ENCODE measurements around the gene PERM1. TPM values are rescaled to one million over a fixed set of nuclear protein-coding genes. Genes with fewer than 3 reads are reported as not detected.
"Not testable (repeated sequence)": the region's sequence is repeated elsewhere in the genome, so short reads cannot be mapped to it uniquely, and the experiment has no call there.

PERM1 gene
- total and polyA plus RNA-seq, 2 of the 13 experiments (the other 11 are each of a cell fraction or from before 2014, with no cell fraction given), result 0.04 to 0.29 TPM

- TF ChIP-seq ZNF318 (CRISPR knock-in tag; IDR thresholded peaks at IDR 0.05) (no peak), RFXANK (CRISPR knock-in tag; IDR thresholded peaks at IDR 0.05) (no peak), SP2 (CRISPR knock-in tag; IDR thresholded peaks at IDR 0.05) (no peak), NR2F1 (CRISPR knock-in tag; IDR thresholded peaks at IDR 0.05) (no peak), ZNF773 (CRISPR knock-in tag; IDR thresholded peaks at IDR 0.05; ENCODE audit: borderline replicate concordance) (no peak), NFKB2 (CRISPR knock-in tag; IDR thresholded peaks at IDR 0.05; ENCODE audit: borderline replicate concordance) (no peak), ZNF3 (CRISPR knock-in tag; IDR thresholded peaks at IDR 0.05) (no peak), PHF20 (CRISPR knock-in tag; IDR thresholded peaks at IDR 0.05) (no peak), EED (CRISPR knock-in tag; IDR thresholded peaks at IDR 0.05) (no peak), HOXD1 (CRISPR knock-in tag; IDR thresholded peaks at IDR 0.05) (no peak), REST (IDR thresholded peaks at IDR 0.05; ENCODE audit: borderline replicate concordance in 1 of 2, low read depth in 1 of 2, low read length in 2 of 2) (no peak)
Measured at GRCh38 chr1:991895-992294, 10.0 kb upstream of the PERM1 start (continued).

- H2AFZ ChIP-seq (ENCODE audit: low read length); H3K4me2 ChIP-seq (ENCODE audit: low read depth, low read length); DNase-seq (ENCODE audit: low spot score); in situ Hi-C loops (cut with HindIII; ENCODE audit: extremely low pct_ligation_motif_present, low pct_unique_long_range_greater_than_20kb); H3K9ac ChIP-seq (ENCODE audit: insufficient read depth, low read depth, low read length); H3K27ac ChIP-seq (ENCODE audit: extremely low read length, insufficient read depth, low read length); H3K36me3 ChIP-seq (replicated peaks in 1 of 2; ENCODE audit: control insufficient read depth in 1 of 2, insufficient read depth in 2 of 2, low read length in 2 of 2); ATAC-seq; BruUV-seq (replicated peaks); H3K4me3 ChIP-seq (replicated peaks in 1 of 3; ENCODE audit: insufficient read depth in 1 of 3, low read depth in 2 of 3, low read length in 3 of 3); H4K20me1 ChIP-seq (ENCODE audit: insufficient read depth, low read length); H3K9me3 ChIP-seq (ENCODE audit: low read length); POLR2A ChIA-PET; FAIRE-seq; CTCF ChIA-PET (ENCODE audit: low intra/inter-chr PET ratio, low total read pairs); intact Hi-C loops (cut with micrococcal nuclease; ENCODE audit: unreplicated experiment); H3K79me2 ChIP-seq (ENCODE audit: insufficient read depth, low read length): not testable (repeated sequence)
- Histone ChIP-seq H3K27me3 (ENCODE audit: control insufficient read depth in 1 of 2, insufficient read depth in 2 of 2, low read length in 2 of 2) (peaks cover 0 to 13% of the 10 kb centered on the region in 2 experiments; a peak in 3 of 5 replicates), H3K4me1 (ENCODE audit: insufficient read depth, low read length) (peaks cover 15% of the 10 kb centered on the region)
- 81% methylated on average over 6 of the region's 6 CpGs for WGBS (ENCODE audit: low lambda C conversion rate)
Measured at GRCh38 chr1:991275-991674, 9.4 kb upstream of the PERM1 start.
